GM21737 (cell line): ENCODE measurements around the gene PARK7.
"Not testable (repeated sequence)": the region's sequence is repeated elsewhere in the genome, so short reads cannot be mapped to it uniquely, and the experiment has no call there.

Experiments
- ATAC-seq: cut with Tn5 transposase; IDR thresholded peaks from one replicate; pipeline ENCODE4 v1.9.1; 2021; ENCODE audit warnings: mild to moderate bottlenecking, moderate library complexity; ENCODE audit not compliant: unreplicated experiment

Gene PARK7

GRCh38 chr1:7942214-7942921 lies 19.1 kb upstream of the PARK7 start:
- no peak for ATAC-seq

- no peak for ATAC-seq
Observed at GRCh38 chr1:7943251-7943650, 18.3 kb upstream of the PARK7 start.

- no peak for ATAC-seq
Observed at GRCh38 chr1:7948960-7949359, 12.6 kb upstream of the PARK7 start.

GRCh38 chr1:7952791-7953190 lies 8.7 kb upstream of the PARK7 start:
- ATAC-seq: not testable (repeated sequence)

GRCh38 chr1:7953850-7954609 lies 7.5 kb upstream of the PARK7 start:
- ATAC-seq: peak; percentile 94

- ATAC-seq: no peak
Observed at GRCh38 chr1:7954683-7955082, 6.8 kb upstream of the PARK7 start.

- no peak for ATAC-seq
Observed at GRCh38 chr1:7956218-7957032, 5.1 kb upstream of the PARK7 start.

GRCh38 chr1:7960165-7960564 lies 1.3 kb upstream of the PARK7 start:
- ATAC-seq: no peak

- ATAC-seq: no peak
Observed at GRCh38 chr1:7960867-7961215, 670 bp upstream of the PARK7 start.

- peak; percentile 3 for ATAC-seq
Observed at GRCh38 chr1:7962014-7962335, 464 bp downstream of the PARK7 start.

GRCh38 chr1:7962636-7963377 lies 1.3 kb downstream of the PARK7 start:
- no peak for ATAC-seq

- ATAC-seq: not testable (repeated sequence)
Observed at GRCh38 chr1:7963378-7963730, 1.8 kb downstream of the PARK7 start.

- ATAC-seq: not testable (repeated sequence)
Observed at GRCh38 chr1:7963841-7964240, 2.3 kb downstream of the PARK7 start.

GRCh38 chr1:7964476-7964875 lies 3.0 kb downstream of the PARK7 start:
- ATAC-seq: no peak

- ATAC-seq: no peak
Observed at GRCh38 chr1:7967196-7967595, 5.7 kb downstream of the PARK7 start.

- no peak for ATAC-seq
Observed at GRCh38 chr1:7967651-7968050, 6.1 kb downstream of the PARK7 start.

GRCh38 chr1:7970246-7970645 lies 8.7 kb downstream of the PARK7 start:
- no peak for ATAC-seq

GRCh38 chr1:7971024-7971423 lies 9.5 kb downstream of the PARK7 start:
- no peak for ATAC-seq

GRCh38 chr1:7972285-7972684 lies 10.8 kb downstream of the PARK7 start:
- ATAC-seq: no peak

- no peak for ATAC-seq
Observed at GRCh38 chr1:7973086-7973485, 11.6 kb downstream of the PARK7 start.

GRCh38 chr1:7975212-7975865 lies 13.8 kb downstream of the PARK7 start:
- ATAC-seq: no peak
